NCI-H146 treated with DMSO at 0.1 percent for 48 hours (cell line): ENCODE results near the gene UBE2L3.

Experiments
- DNase-seq: peaks from one replicate; lab custom pipeline; 2025; ENCODE audit not compliant: unreplicated experiment; lab: John Stamatoyannopoulos, UW

Gene UBE2L3

DNA sequence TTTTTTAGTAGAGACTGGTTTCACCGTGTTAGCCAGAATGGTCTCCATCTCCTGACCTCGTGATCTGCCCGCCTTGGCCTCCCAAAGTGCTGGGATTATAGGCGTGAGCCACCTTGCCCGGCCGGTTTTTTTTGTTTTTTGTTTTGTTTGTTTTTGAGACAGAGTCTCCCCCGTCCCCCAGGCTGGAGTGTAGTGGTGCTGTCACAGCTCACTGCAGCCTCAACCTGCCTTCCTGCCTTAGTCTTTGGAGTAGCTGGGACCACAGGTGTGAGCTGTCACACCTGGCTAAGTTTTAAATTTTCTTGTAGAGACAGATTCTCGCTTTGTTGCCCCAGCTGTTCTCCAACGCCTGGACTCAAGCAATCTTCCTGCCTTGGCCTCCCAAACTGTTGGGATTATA is 101.5 kb downstream of the UBE2L3 start:
- no peak for DNase-seq

DNA sequence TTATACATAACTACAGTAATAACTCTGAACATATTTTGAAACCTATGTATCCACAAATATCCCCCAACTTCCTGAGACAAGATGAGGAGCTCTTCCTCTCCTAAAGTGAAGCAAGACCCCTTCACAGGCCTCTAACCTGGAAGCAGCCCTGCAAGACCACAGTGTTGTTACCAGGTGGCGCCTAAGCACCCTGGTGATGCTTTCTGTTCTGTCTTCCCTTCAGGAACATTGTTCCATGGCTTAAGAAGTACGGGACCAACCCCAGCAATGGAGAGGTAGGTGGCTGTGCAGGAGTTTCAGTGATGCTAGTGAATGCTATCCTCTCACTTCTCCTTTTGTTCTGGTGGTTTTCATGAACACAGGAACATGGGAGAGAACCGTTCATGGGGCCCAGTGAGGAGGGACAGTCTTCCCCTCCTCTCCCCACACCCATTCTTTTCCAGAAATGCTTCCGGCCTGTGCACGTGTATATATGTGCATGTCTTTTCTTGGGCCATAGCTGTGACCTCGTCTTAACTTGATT is 104.7 kb downstream of the UBE2L3 start:
- no peak for DNase-seq
